ENCODE results near the gene MAP1A. TPM values are rescaled to one million over a fixed set of nuclear protein-coding genes. Genes with fewer than 3 reads are reported as not detected.
A peak's percentile ranks its signal among the peaks of the same experiment; 100 is the strongest.

MAP1A gene
- 16.9 TPM for total RNA-seq

DNA sequence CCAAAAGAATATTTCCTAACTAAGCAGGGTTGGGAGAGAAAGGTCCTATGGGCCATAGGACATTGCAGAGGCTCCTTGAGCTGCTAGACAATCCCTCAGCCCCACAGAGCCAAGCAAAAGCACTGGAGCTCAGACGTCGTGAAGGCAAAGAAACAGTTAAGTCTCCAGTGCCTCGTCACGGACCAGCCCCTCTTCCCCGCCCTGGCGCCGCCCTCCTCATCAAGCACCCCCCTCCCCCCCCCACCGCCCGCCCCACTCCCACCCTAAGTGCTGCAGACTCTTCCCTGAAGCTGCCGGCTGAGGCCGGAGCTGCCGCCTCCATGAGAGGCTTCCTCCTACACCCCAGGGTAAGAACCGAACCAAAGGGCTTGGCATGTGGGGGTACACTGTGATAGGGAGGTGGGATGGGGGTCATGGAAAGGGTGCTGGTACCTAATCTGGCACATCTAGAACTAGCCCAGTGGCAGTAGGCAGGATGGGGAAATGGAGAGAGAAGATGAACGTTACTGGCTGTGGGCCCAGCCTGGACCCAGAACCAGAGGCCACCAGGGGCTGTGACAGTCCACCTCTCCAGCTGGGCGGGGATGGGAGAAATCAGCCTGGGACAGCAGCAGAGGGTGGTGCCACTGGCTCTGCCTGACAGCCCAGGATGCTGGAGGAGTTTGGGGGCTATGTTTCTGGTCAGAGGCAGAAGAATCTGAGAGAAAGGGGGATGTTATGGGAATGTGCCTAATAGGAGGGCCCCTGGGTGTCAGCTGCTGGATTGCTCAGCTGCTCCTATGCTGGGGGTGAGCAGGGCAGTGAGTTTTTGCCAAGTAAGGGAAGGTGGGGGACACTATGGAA is at the start of gene MAP1A:
Gene MAP1A, plus strand, starts transcription at position 255 of the 843 bp plus-strand sequence. CDS start 3,866 bp downstream, outside the sequence.
- DNase-seq (ENCODE audit: extremely low spot score in 2 of 2), result peak in 1 of 2 donors; percentile 87
- intact Hi-C loops (cut with DNase I), result no loop called here
- H3K4me3 ChIP-seq, result peak within 1 kb of the TSS; percentile 43 to 51
- no peaks in the 10 kb centered on the region for H3K9me3 ChIP-seq
- peak within 1 kb of the TSS; percentile 85 for H3K27ac ChIP-seq
- peaks cover 4 to 19% of the 10 kb centered on the region in 2 donors for H3K36me3 ChIP-seq
- TF ChIP-seq POLR2A (IDR thresholded peaks at IDR 0.05) (peak in 1 of 2 donors; percentile 39), POLR2AphosphoS5 (IDR thresholded peaks at IDR 0.05; ENCODE audit: insufficient read depth in 1 of 2, low read depth in 1 of 2) (peak in 1 of 2 donors; percentile 61)
- TF ChIP-seq, protein P1, sequence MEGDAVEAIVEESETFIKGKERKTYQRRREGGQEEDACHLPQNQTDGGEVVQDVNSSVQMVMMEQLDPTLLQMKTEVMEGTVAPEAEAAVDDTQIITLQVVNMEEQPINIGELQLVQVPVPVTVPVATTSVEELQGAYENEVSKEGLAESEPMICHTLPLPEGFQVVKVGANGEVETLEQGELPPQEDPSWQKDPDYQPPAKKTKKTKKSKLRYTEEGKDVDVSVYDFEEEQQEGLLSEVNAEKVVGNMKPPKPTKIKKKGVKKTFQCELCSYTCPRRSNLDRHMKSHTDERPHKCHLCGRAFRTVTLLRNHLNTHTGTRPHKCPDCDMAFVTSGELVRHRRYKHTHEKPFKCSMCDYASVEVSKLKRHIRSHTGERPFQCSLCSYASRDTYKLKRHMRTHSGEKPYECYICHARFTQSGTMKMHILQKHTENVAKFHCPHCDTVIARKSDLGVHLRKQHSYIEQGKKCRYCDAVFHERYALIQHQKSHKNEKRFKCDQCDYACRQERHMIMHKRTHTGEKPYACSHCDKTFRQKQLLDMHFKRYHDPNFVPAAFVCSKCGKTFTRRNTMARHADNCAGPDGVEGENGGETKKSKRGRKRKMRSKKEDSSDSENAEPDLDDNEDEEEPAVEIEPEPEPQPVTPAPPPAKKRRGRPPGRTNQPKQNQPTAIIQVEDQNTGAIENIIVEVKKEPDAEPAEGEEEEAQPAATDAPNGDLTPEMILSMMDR (IDR thresholded peaks at IDR 0.05), result no peak
- peaks cover 27% of the 10 kb centered on the region for H3K4me1 ChIP-seq
- no peaks in the 10 kb centered on the region for H3K27me3 ChIP-seq

DNA sequence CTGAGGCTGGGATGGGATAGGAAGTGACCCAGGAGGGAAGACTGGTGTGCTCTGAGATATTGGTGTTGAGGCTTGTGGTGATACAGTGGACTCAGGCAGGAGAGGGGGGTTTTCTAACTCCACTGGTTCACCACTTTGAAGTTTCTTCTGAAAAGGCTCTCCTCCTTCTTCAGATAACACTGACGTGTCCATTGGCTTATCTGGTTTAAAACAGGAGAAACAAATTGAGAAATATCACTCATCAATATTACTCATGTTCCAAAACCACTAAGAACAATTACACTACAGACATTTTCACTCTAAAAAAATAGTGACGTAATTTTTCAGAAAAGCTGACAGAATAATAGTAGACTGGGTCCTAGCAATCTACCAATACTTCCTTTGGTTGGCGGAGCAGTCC is 47.5 kb upstream of the MAP1A start:
- H3K4me1 ChIP-seq, result no peaks in the 10 kb centered on the region
- H3K36me3 ChIP-seq, result peaks cover 0 to 51% of the 10 kb centered on the region in 2 donors
- no peak overlapping the region for H3K27ac ChIP-seq
- no peak overlapping the region for H3K4me3 ChIP-seq
- intact Hi-C loops (cut with DNase I), result no loop called here
- DNase-seq (ENCODE audit: extremely low spot score in 2 of 2), result no peak
- no peaks in the 10 kb centered on the region for H3K27me3 ChIP-seq
- no peak for TF ChIP-seq POLR2AphosphoS5 (IDR thresholded peaks at IDR 0.05; ENCODE audit: insufficient read depth in 1 of 2, low read depth in 1 of 2)
- TF ChIP-seq, protein P1 (IDR thresholded peaks at IDR 0.05), result no peak
- TF ChIP-seq POLR2A (IDR thresholded peaks at IDR 0.05), result no peak
- H3K9me3 ChIP-seq, result no peaks in the 10 kb centered on the region

DNA sequence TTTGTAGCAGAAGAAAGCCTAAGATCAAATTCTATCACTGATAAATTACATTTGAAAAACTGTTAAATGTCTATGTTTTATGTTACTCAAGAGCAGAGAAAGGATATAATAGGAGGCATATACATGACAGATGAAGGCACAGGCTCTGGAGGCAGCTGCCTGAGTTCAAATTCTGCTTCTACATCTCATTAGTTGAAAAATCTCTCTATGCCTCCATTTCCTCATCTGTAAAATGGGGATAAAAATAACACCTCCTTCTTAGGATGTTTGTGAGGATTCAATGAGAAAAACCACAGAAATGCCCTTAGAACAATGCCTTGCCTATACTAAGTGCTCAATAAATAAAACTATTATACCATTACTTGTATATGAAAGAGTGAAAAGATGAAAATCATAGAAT is 45.4 kb upstream of the MAP1A start:
- Histone ChIP-seq H3K4me3 (no peak overlapping the region), H3K27ac (no peak overlapping the region), H3K27me3 (no peaks in the 10 kb centered on the region), H3K9me3 (no peaks in the 10 kb centered on the region), H3K36me3 (peaks cover 0 to 60% of the 10 kb centered on the region in 2 donors), H3K4me1 (no peaks in the 10 kb centered on the region)
- intact Hi-C loops (cut with DNase I), result no loop called here
- no peak for DNase-seq (ENCODE audit: extremely low spot score in 2 of 2)
- TF ChIP-seq POLR2A (IDR thresholded peaks at IDR 0.05) (no peak), POLR2AphosphoS5 (IDR thresholded peaks at IDR 0.05; ENCODE audit: insufficient read depth in 1 of 2, low read depth in 1 of 2) (no peak)
- TF ChIP-seq, protein P1 (IDR thresholded peaks at IDR 0.05), result no peak

DNA sequence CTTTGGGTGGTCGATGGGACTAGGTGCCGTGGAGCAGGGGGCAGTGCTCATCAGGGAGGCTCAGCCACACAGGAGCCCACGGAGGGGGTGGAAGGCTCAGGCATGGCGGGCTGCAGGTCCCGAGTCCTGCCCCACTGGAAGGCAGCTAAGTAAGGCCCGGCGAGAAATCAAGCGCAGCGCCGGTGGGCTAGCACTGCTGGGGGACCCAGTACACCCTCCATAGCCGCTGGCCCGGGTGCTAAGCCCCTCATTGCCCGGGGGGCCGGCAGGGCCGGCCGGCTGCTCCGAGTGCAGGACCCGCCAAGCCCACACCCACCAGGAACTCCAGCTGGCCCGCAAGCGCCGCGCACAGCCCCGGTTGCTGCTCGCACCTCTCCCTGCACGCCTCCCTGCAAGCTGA is 43.5 kb upstream of the MAP1A start:
- TF ChIP-seq POLR2AphosphoS5 (IDR thresholded peaks at IDR 0.05; ENCODE audit: insufficient read depth in 1 of 2, low read depth in 1 of 2) (no peak), POLR2A (IDR thresholded peaks at IDR 0.05) (no peak)
- TF ChIP-seq, protein P1 (IDR thresholded peaks at IDR 0.05), result no peak
- Histone ChIP-seq H3K4me3 (no peak overlapping the region), H3K4me1 (no peaks in the 10 kb centered on the region), H3K36me3 (peaks cover 0 to 70% of the 10 kb centered on the region in 2 donors), H3K27ac (no peak overlapping the region), H3K27me3 (no peaks in the 10 kb centered on the region), H3K9me3 (no peaks in the 10 kb centered on the region)
- intact Hi-C loops (cut with DNase I), result no loop called here
- peak in 1 of 2 donors; percentile 58 for DNase-seq (ENCODE audit: extremely low spot score in 2 of 2)

All from vagina (tissue), 2 donors.